Muscle of leg (tissue), 11 donors: ENCODE measurements around the gene COPB2. TPM values are rescaled to one million over a fixed set of nuclear protein-coding genes. Genes with fewer than 3 reads are reported as not detected.
A peak's percentile ranks its signal among the peaks of the same experiment; 100 is the strongest.
"Not testable (repeated sequence)": the region's sequence is repeated elsewhere in the genome, so short reads cannot be mapped to it uniquely, and the experiment has no call there.

Experiments used
- DNase-seq: peaks from one replicate; pipeline ENCODE4 v3.0.0; 2013
- H3K27ac ChIP-seq: one replicate; pipeline ENCODE4 v1.5.1; 2013; ENCODE audit warnings: mild to moderate bottlenecking, low read length, control low read depth
- H3K27me3 ChIP-seq: one replicate; pipeline ENCODE4 v1.6.1; 2013; ENCODE audit warnings: low read length; ENCODE audit not compliant: control insufficient read depth, insufficient read depth
- H3K36me3 ChIP-seq: one replicate; pipeline ENCODE4 v1.6.1; 2013; ENCODE audit warnings: low read length; ENCODE audit not compliant: control insufficient read depth, insufficient read depth
- H3K4me1 ChIP-seq: one replicate; pipeline ENCODE4 v1.6.1; 2013; ENCODE audit warnings: low read length; ENCODE audit not compliant: control insufficient read depth, insufficient read depth
- H3K4me3 ChIP-seq: one replicate; pipeline ENCODE4 v1.5.1; 2013; ENCODE audit warnings: low read length, control low read depth
- H3K9me3 ChIP-seq: replicated peaks from 2 replicates; pipeline ENCODE4 v1.6.1; 2013; ENCODE audit warnings: low read depth, low read length; ENCODE audit not compliant: control insufficient read depth
- WGBS: methylation state at CpG from one replicate; pipeline ENCODE4 v1.1.5; 2013; ENCODE audit warnings: missing lambda C conversion rate; ENCODE audit not compliant: insufficient coverage; 5-methylcytosine and 5-hydroxymethylcytosine counted together
- polyA plus RNA-seq, 8 donors: library from polyadenylated mRNA; unstranded; fragments of 120-200 nt; gene quantifications; one replicate each; pipeline versions ENCODE4 v1.2.1 to v1.2.3, GENCODE V29; 2013; ENCODE audit warnings: inconsistent platforms in 1 of 8, low replicate concordance in 1 of 8; ENCODE audit not compliant: insufficient read length in 8 of 8, insufficient read depth in 1 of 8
- total RNA-seq: library from RNA; stranded (reverse); fragments of 120-200 nt; gene quantifications from one replicate; pipeline ENCODE4 v1.2.4, GENCODE V29; 2013

The COPB2 gene
- total and polyA plus RNA-seq, 9 donors = 76.0 to 134 (median 104) TPM

GRCh38 chr3:139421460-139421859 is 32.0 kb upstream of the COPB2 start:
- Histone ChIP-seq H3K27me3 (no peaks in the 10 kb centered on the region), H3K27ac (no peak overlapping the region), H3K4me1 (no peaks in the 10 kb centered on the region), H3K9me3 (peaks cover 3% of the 10 kb centered on the region), H3K4me3 (no peak overlapping the region), H3K36me3 (peaks cover 6% of the 10 kb centered on the region)
- WGBS = no CpG with 5 or more reads among the region's 1 CpG
- no peak for DNase-seq

- H3K9me3 ChIP-seq = peaks cover 3% of the 10 kb centered on the region
- no peaks in the 10 kb centered on the region for H3K27me3 ChIP-seq
- no peak overlapping the region for H3K27ac ChIP-seq
- DNase-seq = no peak
- peaks cover 6% of the 10 kb centered on the region for H3K36me3 ChIP-seq
- H3K4me1 ChIP-seq = no peaks in the 10 kb centered on the region
- WGBS = no CpG with 5 or more reads among the region's 1 CpG
- H3K4me3 ChIP-seq = no peak overlapping the region
These were observed 31.6 kb upstream of the COPB2 start for GRCh38 chr3:139421040-139421439.

GRCh38 chr3:139418144-139418543 is 28.7 kb upstream of the COPB2 start:
- no peak for DNase-seq
- Histone ChIP-seq H3K4me1 (no peaks in the 10 kb centered on the region), H3K27me3 (no peaks in the 10 kb centered on the region), H3K9me3 (peaks cover 21% of the 10 kb centered on the region), H3K27ac (no peak overlapping the region), H3K4me3 (no peak overlapping the region), H3K36me3 (no peaks in the 10 kb centered on the region)
- 100% methylated on average over 2 of the region's 2 CpGs for WGBS

DNA sequence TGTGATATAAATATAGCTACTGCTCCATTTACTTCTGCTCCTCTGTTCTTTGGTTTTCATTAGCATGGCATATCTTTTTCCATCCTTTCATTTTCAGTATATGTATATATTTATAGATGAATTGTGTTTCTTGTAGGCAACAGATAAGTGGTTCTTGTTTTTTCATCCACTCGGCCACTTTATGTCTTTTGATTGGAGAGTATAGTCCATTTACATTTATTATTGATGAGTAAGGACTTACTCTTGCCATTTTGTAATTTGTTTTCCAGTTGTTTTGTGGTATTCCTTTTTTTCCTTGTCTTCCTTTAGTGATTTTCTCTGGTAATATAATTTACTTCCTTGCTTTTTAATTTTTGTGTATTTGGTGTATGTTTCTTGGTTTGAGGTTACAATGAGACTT is 26.8 kb upstream of the COPB2 start:
- no peak for DNase-seq
- H3K36me3 ChIP-seq = no peaks in the 10 kb centered on the region
- WGBS = no CpG with 5 or more reads among the region's 1 CpG
- H3K27ac ChIP-seq = no peak overlapping the region
- H3K4me1 ChIP-seq = no peaks in the 10 kb centered on the region
- H3K9me3 ChIP-seq = peaks cover 25% of the 10 kb centered on the region
- no peak overlapping the region for H3K4me3 ChIP-seq
- no peaks in the 10 kb centered on the region for H3K27me3 ChIP-seq

GRCh38 chr3:139414608-139415224 is 25.3 kb upstream of the COPB2 start:
- 100% methylated on average over 2 of the region's 2 CpGs for WGBS
- H3K4me1 ChIP-seq = no peaks in the 10 kb centered on the region
- H3K9me3 ChIP-seq = peaks cover 27% of the 10 kb centered on the region
- H3K27ac ChIP-seq = no peak overlapping the region
- H3K4me3 ChIP-seq = no peak overlapping the region
- H3K36me3 ChIP-seq = no peaks in the 10 kb centered on the region
- DNase-seq = no peak
- no peaks in the 10 kb centered on the region for H3K27me3 ChIP-seq

GRCh38 chr3:139412891-139413290 is 23.4 kb upstream of the COPB2 start:
- H3K9me3 ChIP-seq = peaks cover 27% of the 10 kb centered on the region
- not testable (repeated sequence) for H3K4me3 ChIP-seq, H3K36me3 ChIP-seq, H3K27ac ChIP-seq, DNase-seq, H3K4me1 ChIP-seq, H3K27me3 ChIP-seq

DNA sequence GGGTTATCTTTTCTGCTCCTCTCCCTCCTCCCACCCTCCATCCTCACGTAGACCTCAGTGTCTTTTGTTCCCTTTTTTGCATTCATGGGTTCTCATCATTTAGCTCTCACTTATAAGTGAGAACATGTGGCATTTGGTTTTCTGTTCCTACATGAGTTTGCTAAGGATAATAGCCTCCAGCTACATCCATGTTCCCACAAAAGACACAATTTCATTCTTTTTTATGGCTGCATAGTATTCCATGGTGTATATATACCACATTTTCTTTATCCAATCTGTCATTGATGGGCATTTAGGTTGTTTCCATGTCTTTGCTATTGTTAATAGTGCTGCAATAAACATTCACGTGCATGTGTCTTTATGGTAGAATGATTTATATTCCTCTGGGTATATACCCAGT is 11.7 kb upstream of the COPB2 start:
- WGBS = no CpG with 5 or more reads among the region's 2 CpGs
- not testable (repeated sequence) for H3K27ac ChIP-seq, H3K4me1 ChIP-seq, DNase-seq, H3K27me3 ChIP-seq, H3K36me3 ChIP-seq, H3K4me3 ChIP-seq
- H3K9me3 ChIP-seq = peaks cover 33% of the 10 kb centered on the region

DNA sequence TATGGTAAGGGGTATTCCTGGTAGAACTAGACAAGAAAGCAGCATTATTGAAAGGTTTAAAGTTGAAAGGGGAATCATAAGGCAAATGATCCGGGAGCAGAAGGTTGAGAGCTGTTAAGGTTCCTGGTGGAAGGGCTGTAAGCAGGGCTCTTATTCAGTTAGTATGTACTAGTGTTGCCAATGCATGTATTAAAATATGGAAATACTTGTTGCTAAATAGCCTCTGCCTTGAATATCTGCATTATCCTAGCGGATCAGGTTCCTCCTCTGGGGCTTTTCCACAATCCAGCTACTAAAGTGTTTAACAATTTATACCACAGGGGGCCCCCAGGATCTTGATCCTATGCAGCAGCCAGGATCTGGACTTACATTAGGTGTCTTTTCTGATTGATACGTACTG is 7.3 kb upstream of the COPB2 start:
- H3K27ac ChIP-seq = no peak overlapping the region
- peaks cover 3% of the 10 kb centered on the region for H3K9me3 ChIP-seq
- 78% methylated on average over 2 of the region's 3 CpGs for WGBS

GRCh38 chr3:139394116-139394515 is 4.7 kb upstream of the COPB2 start:
- no peak overlapping the region for H3K27ac ChIP-seq
- H3K36me3 ChIP-seq = peaks cover 2% of the 10 kb centered on the region
- peaks cover 4% of the 10 kb centered on the region for H3K4me1 ChIP-seq
- H3K9me3 ChIP-seq = no peaks in the 10 kb centered on the region
- no peak for DNase-seq
- H3K4me3 ChIP-seq = no peak overlapping the region
- H3K27me3 ChIP-seq = no peaks in the 10 kb centered on the region

More for the DNA sequence above, 7.3 kb upstream of the COPB2 start:
- no peak for DNase-seq
- Histone ChIP-seq H3K4me1 (no peaks in the 10 kb centered on the region), H3K4me3 (no peak overlapping the region), H3K36me3 (peaks cover 3% of the 10 kb centered on the region), H3K27me3 (no peaks in the 10 kb centered on the region)

- peaks cover 7% of the 10 kb centered on the region for H3K4me1 ChIP-seq
- WGBS = 0% methylated on average over 18 of the region's 25 CpGs
- DNase-seq = no peak
- no peaks in the 10 kb centered on the region for H3K9me3 ChIP-seq
- H3K27me3 ChIP-seq = no peaks in the 10 kb centered on the region
- H3K4me3 ChIP-seq = peak overlapping the region; percentile 88
- H3K36me3 ChIP-seq = no peaks in the 10 kb centered on the region
- H3K27ac ChIP-seq = peak overlapping the region; percentile 96
These were observed 461 bp downstream of the COPB2 start for GRCh38 chr3:139388821-139389551.
